GM12878 (cell line): ENCODE results near the gene STRA8. TPM values are rescaled to one million over a fixed set of nuclear protein-coding genes. Genes with fewer than 3 reads are reported as not detected.
A peak's percentile ranks its signal among the peaks of the same experiment; 100 is the strongest.

ENCODE experiments used
- BHLHE40 ChIP-seq, 2 experiments: fragments of 450-650 bp in 1 of 2; IDR thresholded peaks; 2 replicates each; pipeline ENCODE4 v1.6.1; 2011 to 2017; ENCODE audit warnings: low read depth in 2 of 2, borderline replicate concordance in 1 of 2, improper control_type of control experiment in 1 of 2, low read length in 1 of 2, mild to moderate bottlenecking in 1 of 2
- CHD1 ChIP-seq: IDR thresholded peaks from 2 replicates; pipeline ENCODE4 v1.6.1; 2012; ENCODE audit warnings: low read depth, low read length, improper control_type of control experiment
- IKZF2 ChIP-seq, 2 experiments: fragments of 450-650 bp; IDR thresholded peaks; 2 replicates each; pipeline ENCODE4 v1.6.1; 2017; ENCODE audit warnings: mild to moderate bottlenecking in 2 of 2, moderate library complexity in 2 of 2
- LARP7 ChIP-seq: fragments of 450-650 bp; IDR thresholded peaks from 2 replicates; pipeline ENCODE4 v1.6.1; 2017; ENCODE audit warnings: mild to moderate bottlenecking
- NKRF ChIP-seq: fragments of 450-650 bp; conservative IDR thresholded peaks from 2 replicates; pipeline ENCODE4 v1.6.1; 2017; ENCODE audit warnings: mild to moderate bottlenecking, moderate library complexity
- NR2C2 ChIP-seq: IDR thresholded peaks from 2 replicates; pipeline ENCODE4 v1.6.1; 2011; ENCODE audit warnings: borderline replicate concordance, low read depth; ENCODE audit not compliant: control insufficient read depth, insufficient read length
- PAX5 ChIP-seq: IDR thresholded peaks from 2 replicates; pipeline ENCODE4 v1.6.1; 2011; ENCODE audit warnings: low read depth, low read length, borderline replicate concordance
- POLR2AphosphoS2 ChIP-seq: IDR thresholded peaks from 2 replicates; pipeline ENCODE4 v1.6.1; 2011; ENCODE audit warnings: low read depth, mild to moderate bottlenecking, low read length, improper control_type of control experiment, moderate library complexity
- POLR2AphosphoS5 ChIP-seq: IDR thresholded peaks from 2 replicates; pipeline ENCODE4 v1.6.1; 2011; ENCODE audit warnings: mild to moderate bottlenecking, low read length, inconsistent platforms
- RELA ChIP-seq: fragments of 450-650 bp; IDR thresholded peaks from 2 replicates; pipeline ENCODE4 v1.8.0; 2014; ENCODE audit warnings: borderline replicate concordance; ENCODE audit not compliant: partially characterized antibody
- SMAD5 ChIP-seq: IDR thresholded peaks from 2 replicates; pipeline ENCODE4 v1.6.1; 2016; ENCODE audit warnings: antibody characterized with exemption, low read depth
- SPI1 ChIP-seq: IDR thresholded peaks from 2 replicates; pipeline ENCODE4 v1.6.1; 2011; ENCODE audit warnings: low read depth, mild to moderate bottlenecking, low read length, moderate library complexity, borderline replicate concordance; ENCODE audit not compliant: insufficient read depth
- polyA plus RNA-seq, 11 experiments: library from polyadenylated mRNA; depleted of rRNA in 4 of 11; unstranded in 6 of 11; stranded (reverse) in 5 of 11; fragments of >200 nt; fragmentation: Nextera tagmentation in 4 of 11; fragmentation: Illumina TruSeq in 1 of 11; extraction: Ambion mirVana in 4 of 11; extraction: Trizol in 1 of 11; gene quantifications; 1 replicate in 1 of 11; 2 replicates in 10 of 11; pipeline versions ENCODE4 v1.2.1 to v1.2.3, GENCODE V29; 2011 to 2016; ENCODE audit warnings: inconsistent platforms in 2 of 11, missing spikeins in 2 of 11, low read depth in 1 of 11
- total RNA-seq, 4 experiments: library from RNA; depleted of rRNA in 3 of 4; stranded (reverse); fragments of >200 nt in 3 of 4; fragmentation: Illumina TruSeq in 1 of 4; extraction: Trizol in 1 of 4; gene quantifications; 2 replicates each; pipeline versions ENCODE4 v1.2.1 to v1.2.3, GENCODE V29; 2013 to 2021

STRA8 gene
- total and polyA plus RNA-seq, 10 of the 15 experiments (the other 5 are each of a cell fraction or from before 2014, with no cell fraction given) = 0.15 TPM; not detected in 9

- 0 out of 2 replicates have a peak, but pooled peaks have one; percentile 54 for TF ChIP-seq SPI1
- no peak for TF ChIP-seq NR2C2
- TF ChIP-seq POLR2AphosphoS2 = peak; percentile 82; the same call in 1 of the 2 replicates
- peak in 1 of 2 experiments; percentile 30; a peak in 1 of 4 replicates for TF ChIP-seq IKZF2 (IDR thresholded peaks at IDR 0.05)
- peak; percentile 61; the same call in 1 of the 2 replicates for TF ChIP-seq NKRF
- TF ChIP-seq PAX5 = 0 out of 2 replicates have a peak, but pooled peaks have one; percentile 26
- TF ChIP-seq POLR2AphosphoS5 = peak; percentile 90
- TF ChIP-seq BHLHE40 (IDR thresholded peaks at IDR 0.05; ENCODE audit: borderline replicate concordance in 1 of 2, low read depth in 2 of 2, low read length in 1 of 2) = peak; percentile 19 to 22; a peak in 1 of 4 replicates
- TF ChIP-seq CHD1 = peak; percentile 39; the same call in 1 of the 2 replicates
- no peak for TF ChIP-seq RELA
- peak; percentile 92 for TF ChIP-seq LARP7
- TF ChIP-seq SMAD5 = peak; percentile 74; the same call in 1 of the 2 replicates
- TF ChIP-seq, all 136 proteins: peak for 35
Measured at GRCh38 chr7:135211179-135211945, 22.3 kb upstream of the STRA8 start, which contains the start of gene WDR91 (continued).
